Breast epithelium (tissue), 3 donors: ENCODE results near the gene NINL.

ENCODE experiments used
- CTCF ChIP-seq, 3 donors: fragments of 450-650 bp; IDR thresholded peaks; one replicate each; pipeline ENCODE4 v1.5.1; 2016 to 2017; ENCODE audit warnings: antibody characterized with exemption in 3 of 3, mild to moderate bottlenecking in 3 of 3, moderate library complexity in 3 of 3
- POLR2A ChIP-seq: fragments of 450-650 bp; IDR thresholded peaks from one replicate; pipeline ENCODE4 v1.6.1; 2016; ENCODE audit warnings: antibody characterized with exemption, mild to moderate bottlenecking, moderate library complexity
- POLR2AphosphoS5 ChIP-seq, 3 donors: sonication (generic); formaldehyde crosslinking; IDR thresholded peaks; one replicate each; pipeline ENCODE4 v1.6.1; 2017; ENCODE audit warnings: antibody characterized with exemption in 3 of 3

- TF ChIP-seq CTCF (IDR thresholded peaks at IDR 0.05) = no peak
- TF ChIP-seq POLR2A = no peak
- no peak for TF ChIP-seq POLR2AphosphoS5 (IDR thresholded peaks at IDR 0.05)
Measured at GRCh38 chr20:25521382-25521781, 63.9 kb downstream of the NINL start.
